Breast epithelium (tissue), 4 donors: ENCODE results near the gene CAMSAP1. TPM values are rescaled to one million over a fixed set of nuclear protein-coding genes. Genes with fewer than 3 reads are reported as not detected.

Source experiments
- DNase-seq, 2 donors: peaks; one replicate each; pipeline ENCODE4 v3.0.0-alpha.2; 2019; ENCODE audit warnings: low spot score in 2 of 2
- H3K27ac ChIP-seq, 2 donors: fragments of 200-600 bp; sonication (generic) in 1 of 2; one replicate each; pipeline ENCODE4 v1.5.1; 2016 to 2019; ENCODE audit warnings: mild to moderate bottlenecking in 1 of 2
- H3K27me3 ChIP-seq, 2 donors: fragments of 200-600 bp; sonication (generic) in 1 of 2; one replicate each; pipeline versions ENCODE4 v1.5.1 to v1.6.0; 2017 to 2019; ENCODE audit warnings: control low read depth in 1 of 2, mild to moderate bottlenecking in 1 of 2
- H3K36me3 ChIP-seq: fragments of 200-600 bp; one replicate; pipeline ENCODE4 v1.5.1; 2019
- H3K4me1 ChIP-seq, 2 donors: fragments of 200-600 bp; sonication (generic); one replicate each; pipeline ENCODE4 v1.5.1; 2016 to 2019; ENCODE audit warnings: control low read depth in 1 of 2
- H3K4me3 ChIP-seq, 3 donors: fragments of 200-600 bp; sonication (generic); 1 replicate in 2 of 3; 2 replicates in 1 of 3; pipeline ENCODE4 v1.5.1; 2016 to 2019; ENCODE audit warnings: mild to moderate bottlenecking in 3 of 3, moderate library complexity in 2 of 3
- H3K9me3 ChIP-seq, 2 donors: fragments of 200-600 bp; sonication (generic) in 1 of 2; one replicate each; pipeline ENCODE4 v1.5.1; 2016 to 2019; ENCODE audit warnings: control low read depth in 1 of 2
- POLR2A ChIP-seq: fragments of 450-650 bp; IDR thresholded peaks from one replicate; pipeline ENCODE4 v1.6.1; 2016; ENCODE audit warnings: antibody characterized with exemption, mild to moderate bottlenecking, moderate library complexity
- POLR2AphosphoS5 ChIP-seq, 3 donors: sonication (generic); formaldehyde crosslinking; IDR thresholded peaks; one replicate each; pipeline ENCODE4 v1.6.1; 2017; ENCODE audit warnings: antibody characterized with exemption in 3 of 3
- intact Hi-C: fragments of 100-400 bp; cut with DNase I; formaldehyde crosslinking; loops from one replicate; pipeline ENCODE4 v1.15.1; 2023; ENCODE audit warnings: low total_unique reads
- total RNA-seq, 3 donors: library from RNA; depleted of rRNA; stranded (reverse); fragments of >200 nt; gene quantifications; one replicate each; pipeline ENCODE4 v1.1.0, GENCODE V29; 2016
- TF ChIP-seq, protein P1 (sequence below), 3 donors: fragments of 450-650 bp; IDR thresholded peaks; one replicate each; pipeline ENCODE4 v1.5.1; 2016 to 2017; ENCODE audit warnings: antibody characterized with exemption in 3 of 3, mild to moderate bottlenecking in 3 of 3, moderate library complexity in 3 of 3

Gene CAMSAP1
- total RNA-seq, 3 donors from 2014 or later = 25.0 to 29.8 (median 29.0) TPM

DNA sequence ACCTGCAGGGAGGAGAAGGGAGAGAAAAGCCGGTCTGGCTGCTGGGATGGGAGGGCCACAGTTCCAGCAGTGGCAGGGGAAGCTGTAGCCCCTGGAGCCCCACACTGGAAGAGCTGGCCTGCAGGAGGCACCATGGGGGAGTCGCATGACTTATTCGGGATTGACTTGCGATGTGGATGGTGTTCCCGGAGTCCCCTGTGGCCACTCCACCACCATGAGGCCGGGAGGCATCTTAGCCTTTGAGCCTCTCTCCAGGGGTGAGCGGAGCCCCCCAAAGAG lies 113.3 kb downstream of the CAMSAP1 start:
- no peak for DNase-seq
- Histone ChIP-seq H3K4me1 (no peaks in the 10 kb centered on the region), H3K4me3 (no peak overlapping the region), H3K27me3 (peaks cover 0 to 5% of the 10 kb centered on the region in 2 donors), H3K9me3 (no peaks in the 10 kb centered on the region), H3K36me3 (no peaks in the 10 kb centered on the region), H3K27ac (no peak overlapping the region)
- intact Hi-C loops = no loop called here
- no peak for TF ChIP-seq POLR2AphosphoS5 (IDR thresholded peaks at IDR 0.05)
- TF ChIP-seq, protein P1, sequence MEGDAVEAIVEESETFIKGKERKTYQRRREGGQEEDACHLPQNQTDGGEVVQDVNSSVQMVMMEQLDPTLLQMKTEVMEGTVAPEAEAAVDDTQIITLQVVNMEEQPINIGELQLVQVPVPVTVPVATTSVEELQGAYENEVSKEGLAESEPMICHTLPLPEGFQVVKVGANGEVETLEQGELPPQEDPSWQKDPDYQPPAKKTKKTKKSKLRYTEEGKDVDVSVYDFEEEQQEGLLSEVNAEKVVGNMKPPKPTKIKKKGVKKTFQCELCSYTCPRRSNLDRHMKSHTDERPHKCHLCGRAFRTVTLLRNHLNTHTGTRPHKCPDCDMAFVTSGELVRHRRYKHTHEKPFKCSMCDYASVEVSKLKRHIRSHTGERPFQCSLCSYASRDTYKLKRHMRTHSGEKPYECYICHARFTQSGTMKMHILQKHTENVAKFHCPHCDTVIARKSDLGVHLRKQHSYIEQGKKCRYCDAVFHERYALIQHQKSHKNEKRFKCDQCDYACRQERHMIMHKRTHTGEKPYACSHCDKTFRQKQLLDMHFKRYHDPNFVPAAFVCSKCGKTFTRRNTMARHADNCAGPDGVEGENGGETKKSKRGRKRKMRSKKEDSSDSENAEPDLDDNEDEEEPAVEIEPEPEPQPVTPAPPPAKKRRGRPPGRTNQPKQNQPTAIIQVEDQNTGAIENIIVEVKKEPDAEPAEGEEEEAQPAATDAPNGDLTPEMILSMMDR (IDR thresholded peaks at IDR 0.05) = no peak
- no peak for TF ChIP-seq POLR2A

DNA sequence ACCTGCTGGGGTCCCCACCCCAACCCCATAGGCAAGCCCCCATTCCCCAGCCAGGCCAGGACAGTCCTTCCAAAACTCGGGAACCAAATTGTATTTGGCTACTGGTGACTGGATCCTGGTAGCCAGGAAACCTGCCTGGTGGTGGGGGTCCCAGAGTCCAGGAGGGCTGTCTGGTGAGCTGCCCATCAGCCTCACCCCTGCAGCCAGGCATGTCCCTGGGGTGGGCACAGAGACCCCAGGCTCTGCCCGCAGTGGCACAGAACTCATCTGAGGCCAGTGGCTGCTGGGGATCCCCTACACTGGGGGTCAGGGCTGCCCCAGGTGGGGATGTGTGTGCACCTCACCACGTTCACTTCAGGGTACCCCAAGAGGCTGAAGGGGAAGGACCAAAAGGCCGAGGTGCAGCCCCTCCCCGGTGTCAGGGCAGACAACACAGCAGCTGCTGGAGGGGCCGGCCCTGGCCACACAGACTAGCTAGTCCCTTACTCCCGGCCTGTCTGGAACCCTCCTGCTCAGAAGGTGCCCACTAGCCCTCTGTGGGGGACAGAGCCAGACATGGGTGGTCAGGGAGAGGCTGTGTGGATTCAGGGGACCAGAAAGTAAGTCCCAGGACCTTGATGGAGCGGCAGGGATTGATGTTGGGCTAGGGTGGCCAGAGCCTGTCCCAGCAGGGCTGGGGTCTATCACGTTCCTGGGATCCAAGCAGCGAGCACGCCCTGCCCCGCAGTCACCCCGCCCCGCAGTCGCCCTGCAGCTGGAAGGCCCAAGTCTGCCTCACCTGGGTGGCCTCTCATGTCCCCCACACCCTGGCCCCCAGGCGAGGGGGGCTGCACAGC lies 113.9 kb downstream of the CAMSAP1 start:
- intact Hi-C loops = no loop called here
- no peaks in the 10 kb centered on the region for H3K4me1 ChIP-seq
- TF ChIP-seq POLR2A (no peak), POLR2AphosphoS5 (IDR thresholded peaks at IDR 0.05) (no peak)
- TF ChIP-seq, protein P1 (IDR thresholded peaks at IDR 0.05) = no peak
- no peak overlapping the region for H3K4me3 ChIP-seq
- no peaks in the 10 kb centered on the region for H3K36me3 ChIP-seq
- peaks cover 0 to 5% of the 10 kb centered on the region in 2 donors for H3K27me3 ChIP-seq
- H3K9me3 ChIP-seq = no peaks in the 10 kb centered on the region
- no peak overlapping the region for H3K27ac ChIP-seq
- no peak for DNase-seq

DNA sequence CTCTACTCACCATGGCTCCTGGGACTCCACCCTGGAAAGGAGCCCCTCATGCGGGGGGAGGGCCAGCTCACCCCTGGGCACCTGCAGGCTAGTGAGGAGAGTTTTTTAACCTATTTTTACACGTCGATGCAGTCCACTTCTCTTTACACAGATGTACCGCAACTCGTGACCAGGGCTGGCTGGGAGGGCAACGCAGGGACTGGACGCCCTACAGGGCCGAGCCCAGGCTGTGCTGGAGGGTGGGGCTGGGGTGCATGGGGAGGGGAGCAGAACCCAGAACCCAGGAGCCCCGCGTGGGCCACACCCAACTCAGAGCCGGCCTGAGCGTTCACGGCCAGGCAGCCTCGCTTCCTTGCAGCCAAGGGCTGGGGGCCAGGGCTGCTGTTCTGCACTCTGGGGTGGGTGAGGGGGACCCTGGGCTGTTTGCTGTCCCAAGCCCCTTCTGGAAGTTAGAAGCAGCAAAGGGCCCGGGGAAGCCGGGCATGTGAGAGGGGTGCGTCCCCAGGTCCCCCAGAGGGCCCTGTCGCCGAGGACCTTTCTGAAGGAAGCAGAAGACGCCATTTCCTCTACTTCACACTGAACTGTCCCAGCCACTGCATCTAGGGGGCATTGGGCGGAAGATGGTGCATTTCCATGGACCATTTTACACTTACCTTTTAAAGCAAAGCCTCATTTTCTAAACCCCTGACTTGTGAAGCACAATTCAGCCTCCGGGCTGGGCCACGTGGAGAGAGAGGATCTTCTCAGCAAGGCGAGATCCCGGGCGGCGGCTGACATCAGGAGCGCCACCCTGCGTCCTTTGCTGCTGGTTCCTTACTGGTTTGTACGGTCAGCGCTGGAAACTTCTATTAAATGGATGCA lies 114.8 kb downstream of the CAMSAP1 start:
- Histone ChIP-seq H3K4me1 (no peaks in the 10 kb centered on the region), H3K27me3 (peaks cover 0 to 15% of the 10 kb centered on the region in 2 donors), H3K9me3 (no peaks in the 10 kb centered on the region), H3K36me3 (no peaks in the 10 kb centered on the region), H3K27ac (no peak overlapping the region), H3K4me3 (no peak overlapping the region)
- TF ChIP-seq, protein P1 (IDR thresholded peaks at IDR 0.05) = no peak
- no peak for TF ChIP-seq POLR2AphosphoS5 (IDR thresholded peaks at IDR 0.05)
- no peak for TF ChIP-seq POLR2A
- no peak for DNase-seq
- intact Hi-C loops = no loop called here

DNA sequence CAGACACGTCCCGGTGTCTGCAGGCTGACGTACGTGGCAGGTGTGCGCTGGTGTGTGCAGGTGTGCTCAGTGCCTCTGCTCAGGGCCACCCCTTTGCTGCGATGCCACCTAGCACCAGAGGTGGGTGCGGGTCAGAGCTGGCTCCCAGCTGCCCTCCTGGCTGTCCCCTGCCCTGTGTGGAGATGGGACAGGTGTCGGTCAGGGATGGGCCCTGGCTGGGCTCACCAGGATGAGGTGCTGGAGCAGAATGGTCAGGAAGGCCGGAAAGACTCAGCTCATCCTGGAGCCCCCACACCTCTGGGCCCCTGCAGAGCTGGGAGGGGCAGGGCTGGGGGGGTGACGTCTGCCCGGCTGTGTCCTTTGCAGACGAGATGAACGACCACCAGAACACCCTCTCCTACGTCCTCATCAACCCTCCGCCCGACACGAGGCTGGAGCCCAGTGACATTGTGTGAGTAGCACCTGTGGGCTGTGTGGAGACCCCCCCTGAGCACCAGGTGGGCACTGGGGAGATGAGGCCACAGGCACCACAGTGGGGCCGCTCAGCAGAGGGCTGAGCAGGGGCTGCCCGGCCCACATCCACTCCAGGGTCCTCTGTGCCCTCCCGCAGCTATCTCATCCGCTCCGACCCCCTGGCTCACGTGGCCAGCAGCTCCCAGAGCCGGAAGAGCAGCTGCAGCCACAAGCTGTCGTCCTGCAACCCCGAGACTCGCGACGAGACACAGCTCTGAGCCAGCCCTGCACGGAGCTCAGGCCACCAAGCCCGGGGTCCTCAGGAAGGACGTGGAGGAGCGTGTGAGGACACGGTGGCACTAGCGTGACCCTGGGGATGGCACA lies 115.7 kb downstream of the CAMSAP1 start:
- intact Hi-C loops = no loop called here
- H3K27ac ChIP-seq = no peak overlapping the region
- H3K4me3 ChIP-seq = no peak overlapping the region
- no peak for DNase-seq
- no peaks in the 10 kb centered on the region for H3K4me1 ChIP-seq
- TF ChIP-seq POLR2A = no peak
- TF ChIP-seq, protein P1 (IDR thresholded peaks at IDR 0.05) = no peak
- TF ChIP-seq POLR2AphosphoS5 (IDR thresholded peaks at IDR 0.05) = no peak
- no peaks in the 10 kb centered on the region for H3K36me3 ChIP-seq
- no peaks in the 10 kb centered on the region for H3K9me3 ChIP-seq
- peaks cover 0 to 22% of the 10 kb centered on the region in 2 donors for H3K27me3 ChIP-seq
